Stimulated activated CD8-positive, alpha-beta memory T cell treated with anti-CD3 and anti-CD28 coated beads, Interleukin-4, amount 100 ng/mL, for 1 hour (primary cell): ENCODE measurements around the gene GGA2.
"Not testable (repeated sequence)": the region's sequence is repeated elsewhere in the genome, so short reads cannot be mapped to it uniquely, and the experiment has no call there.

Experiments used
- DNase-seq, 2 donors: peaks; one replicate each; pipeline ENCODE4 v3.0.0-alpha.2; 2020; ENCODE audit warnings: low read depth in 2 of 2, low spot score in 1 of 2

Gene GGA2, protein sequence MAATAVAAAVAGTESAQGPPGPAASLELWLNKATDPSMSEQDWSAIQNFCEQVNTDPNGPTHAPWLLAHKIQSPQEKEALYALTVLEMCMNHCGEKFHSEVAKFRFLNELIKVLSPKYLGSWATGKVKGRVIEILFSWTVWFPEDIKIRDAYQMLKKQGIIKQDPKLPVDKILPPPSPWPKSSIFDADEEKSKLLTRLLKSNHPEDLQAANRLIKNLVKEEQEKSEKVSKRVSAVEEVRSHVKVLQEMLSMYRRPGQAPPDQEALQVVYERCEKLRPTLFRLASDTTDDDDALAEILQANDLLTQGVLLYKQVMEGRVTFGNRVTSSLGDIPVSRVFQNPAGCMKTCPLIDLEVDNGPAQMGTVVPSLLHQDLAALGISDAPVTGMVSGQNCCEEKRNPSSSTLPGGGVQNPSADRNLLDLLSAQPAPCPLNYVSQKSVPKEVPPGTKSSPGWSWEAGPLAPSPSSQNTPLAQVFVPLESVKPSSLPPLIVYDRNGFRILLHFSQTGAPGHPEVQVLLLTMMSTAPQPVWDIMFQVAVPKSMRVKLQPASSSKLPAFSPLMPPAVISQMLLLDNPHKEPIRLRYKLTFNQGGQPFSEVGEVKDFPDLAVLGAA

DNA sequence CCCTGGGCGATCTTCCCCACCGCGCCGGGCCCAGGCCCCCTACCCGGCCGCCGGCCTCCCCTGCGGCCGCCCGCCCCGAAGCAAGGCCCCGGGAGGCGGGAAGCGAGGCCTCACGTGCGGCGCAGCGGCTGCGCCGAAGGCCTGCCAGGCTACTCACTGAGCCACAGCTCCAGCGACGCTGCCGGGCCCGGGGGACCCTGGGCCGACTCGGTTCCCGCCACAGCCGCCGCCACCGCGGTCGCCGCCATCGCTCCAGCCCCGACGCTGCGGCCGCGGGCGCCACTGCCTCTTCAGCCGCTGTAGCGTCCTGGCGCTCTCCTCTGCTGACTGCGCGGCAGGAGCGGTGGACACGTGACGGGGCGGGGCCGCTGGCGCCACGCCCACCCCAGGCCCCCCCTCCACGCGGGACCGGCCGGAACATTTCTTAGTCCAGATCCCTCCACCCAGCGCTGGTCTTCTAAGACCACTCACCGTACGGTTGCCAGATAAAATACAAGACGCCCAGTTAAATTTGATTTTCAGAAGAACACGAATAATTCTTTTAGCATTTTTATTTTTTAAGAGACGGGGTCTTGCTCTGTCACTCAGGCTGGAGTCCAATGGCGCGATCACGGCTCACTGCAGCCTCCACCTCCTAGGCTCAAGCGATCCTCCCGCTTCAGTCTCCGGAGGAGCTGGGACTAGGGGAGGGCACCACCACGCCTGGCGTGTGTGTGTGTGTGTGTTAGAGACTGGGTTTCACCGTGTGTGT is at the start of gene GGA2:
GGA2 (minus strand) TSS at position 331 of the 751 bp plus-strand sequence; CDS start at position 248, 83 bp downstream.
- peak; percentile 38 to 65 for DNase-seq

DNA sequence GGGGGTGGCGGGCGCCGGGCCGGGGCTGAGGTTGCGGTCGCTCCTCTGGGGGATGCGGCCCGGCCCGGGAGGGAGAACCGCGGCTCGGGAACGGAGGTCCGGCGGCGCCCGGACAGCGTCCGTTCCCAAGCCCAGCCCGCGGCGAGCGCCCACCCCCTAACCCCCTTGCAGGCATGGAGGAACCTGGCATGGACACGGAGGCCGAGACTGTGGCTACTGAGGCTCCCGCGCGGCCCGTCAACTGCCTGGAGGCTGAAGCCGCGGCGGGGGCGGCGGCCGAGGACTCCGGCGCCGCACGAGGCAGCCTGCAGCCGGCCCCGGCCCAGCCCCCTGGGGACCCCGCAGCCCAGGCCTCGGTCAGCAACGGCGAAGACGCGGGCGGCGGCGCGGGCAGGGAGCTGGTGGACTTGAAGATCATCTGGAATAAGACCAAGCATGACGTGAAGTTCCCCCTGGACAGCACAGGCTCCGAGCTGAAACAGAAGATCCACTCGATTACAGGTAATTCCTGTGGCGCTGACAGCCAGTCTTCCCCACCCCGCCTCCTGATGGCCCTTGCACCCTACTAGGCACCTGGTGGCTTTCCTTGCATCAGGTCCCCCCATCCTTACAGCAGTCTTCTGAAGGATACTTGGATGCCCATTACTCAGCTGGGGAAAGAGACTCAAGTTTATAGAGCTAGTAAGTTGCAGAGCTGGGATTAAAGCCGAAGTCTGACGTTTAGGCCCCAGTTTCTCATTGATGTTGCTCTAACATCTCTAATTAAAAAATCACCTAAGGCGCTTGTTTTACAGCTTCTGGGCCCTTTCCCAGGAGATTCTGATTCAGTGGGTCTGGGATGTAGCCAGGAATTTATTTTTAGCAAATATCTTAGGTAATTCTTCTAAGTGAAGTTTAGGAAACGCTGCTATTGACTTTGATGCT is 47.7 kb upstream of the GGA2 start:
- peak; percentile 1 for DNase-seq

- peak; percentile 87 to 91 for DNase-seq
Measured at GRCh38 chr16:23556881-23557778, 46.8 kb upstream of the GGA2 start, which contains the start of the genes EARS2 and UBFD1. EARS2 (minus strand) TSS chr16:23557350; CDS start chr16:23557343, 7 bp downstream. UBFD1 (plus strand) TSS chr16:23557727; CDS start chr16:23557743, 16 bp downstream.

DNA sequence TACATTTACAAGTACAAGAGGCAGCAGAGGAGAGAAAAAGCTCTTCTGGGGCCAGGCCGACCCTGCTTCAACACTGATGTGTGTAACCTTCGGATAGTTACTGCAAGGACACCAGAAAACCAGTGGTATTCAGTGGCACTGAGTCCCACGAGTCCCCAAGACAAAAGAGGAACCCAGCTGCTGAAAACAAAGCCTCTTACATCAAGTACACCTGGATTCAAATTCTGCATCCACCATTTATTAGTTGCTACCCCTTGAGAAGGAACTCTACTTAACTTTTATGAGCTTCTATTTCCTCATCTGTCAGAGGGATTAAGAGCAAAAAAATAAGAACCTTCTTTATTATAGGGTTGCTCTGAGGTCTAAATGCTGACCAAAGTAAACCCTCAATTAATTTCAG is 44.2 kb upstream of the GGA2 start:
- DNase-seq, result no peak

- no peak for DNase-seq
Measured at GRCh38 chr16:23552161-23552560, 41.9 kb upstream of the GGA2 start.

DNA sequence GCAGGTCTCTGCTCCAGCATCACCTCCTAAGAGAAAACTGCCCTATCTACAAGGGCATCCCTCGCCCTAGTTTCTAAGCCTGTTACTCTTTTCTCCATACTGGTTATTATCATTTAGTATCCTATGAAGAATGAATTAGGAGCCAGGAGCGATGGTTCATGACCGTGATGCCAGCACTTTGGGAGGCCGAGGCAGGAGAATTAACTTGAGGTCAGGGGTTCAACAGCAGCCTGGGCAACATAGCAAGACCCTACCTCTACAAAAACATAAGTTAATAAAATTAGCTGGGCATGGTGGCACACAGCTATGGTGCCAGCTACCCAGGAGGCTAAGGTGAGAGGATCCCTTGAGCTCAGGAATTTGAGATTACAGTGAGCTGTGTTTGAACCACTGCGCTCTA is 39.6 kb upstream of the GGA2 start:
- no peak for DNase-seq

- no peak for DNase-seq
Measured at GRCh38 chr16:23544436-23544835, 34.1 kb upstream of the GGA2 start.

GRCh38 chr16:23540817-23541178 is 30.5 kb upstream of the GGA2 start:
- DNase-seq, result not testable (repeated sequence)

GRCh38 chr16:23539984-23540816 is 29.9 kb upstream of the GGA2 start:
- no peak for DNase-seq

- DNase-seq, result no peak
Measured at GRCh38 chr16:23538919-23539278, 28.6 kb upstream of the GGA2 start.

DNA sequence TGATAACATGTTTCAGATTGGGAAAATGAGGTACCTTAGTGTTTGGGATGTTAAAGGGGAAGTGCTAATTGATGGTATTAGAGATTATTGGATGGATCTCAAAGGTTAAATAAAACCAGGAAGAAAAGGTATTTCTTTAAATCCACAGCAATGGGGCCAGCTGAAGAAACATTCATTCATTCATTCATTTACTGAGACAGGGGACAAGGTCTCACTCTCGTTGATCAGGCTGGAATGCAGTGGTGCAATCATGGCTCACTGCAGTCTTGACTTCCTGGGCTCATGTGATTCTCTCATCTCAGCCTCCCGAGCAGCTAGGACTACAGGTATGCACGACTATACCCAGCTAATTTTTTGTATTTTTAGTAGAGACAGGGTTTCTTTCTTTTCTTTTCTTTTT is 27.1 kb upstream of the GGA2 start:
- DNase-seq, result no peak

DNA sequence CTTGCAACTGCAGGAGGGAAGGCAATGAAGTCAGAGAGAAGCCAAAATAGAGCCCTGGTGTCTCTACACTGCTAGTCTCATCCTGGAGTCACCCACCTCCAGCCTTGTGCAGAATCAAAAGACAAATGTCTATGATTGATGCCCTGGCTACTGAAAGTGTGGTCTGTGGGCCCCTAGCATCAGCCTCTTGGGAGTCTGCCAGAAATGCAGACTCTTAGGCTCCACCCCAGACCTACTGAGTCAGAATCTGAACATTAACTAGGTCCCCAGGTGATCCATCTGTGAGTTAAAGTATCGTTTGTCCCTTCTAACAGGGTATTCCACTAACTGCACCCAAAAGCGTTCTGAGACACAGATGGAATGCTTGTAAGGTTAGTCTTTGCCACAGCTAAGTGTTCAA is 25.6 kb upstream of the GGA2 start:
- no peak for DNase-seq

GRCh38 chr16:23534868-23535860 is 24.9 kb upstream of the GGA2 start:
- DNase-seq, result no peak

- DNase-seq, result no peak
Measured at GRCh38 chr16:23532448-23532847, 22.2 kb upstream of the GGA2 start.

DNA sequence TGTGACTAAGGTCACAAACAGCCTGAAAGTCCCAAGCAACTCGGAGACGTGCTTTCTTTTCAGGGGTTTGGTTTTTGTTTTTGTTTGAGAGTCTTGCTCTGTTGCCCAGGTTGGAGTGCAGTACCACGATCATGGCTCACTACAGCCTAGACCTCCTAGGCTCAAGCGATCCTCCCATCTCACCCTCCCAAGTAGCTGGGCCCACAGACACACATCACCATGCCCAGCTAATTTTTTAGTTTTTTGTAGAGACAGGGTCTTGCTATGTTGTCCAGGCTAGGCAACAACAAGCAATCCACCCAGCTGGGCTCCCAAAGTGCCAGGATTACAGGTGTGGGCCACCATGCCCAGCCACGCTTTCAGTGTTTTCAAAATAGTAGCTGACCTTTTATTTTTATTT is 19.8 kb upstream of the GGA2 start:
- no peak for DNase-seq

DNA sequence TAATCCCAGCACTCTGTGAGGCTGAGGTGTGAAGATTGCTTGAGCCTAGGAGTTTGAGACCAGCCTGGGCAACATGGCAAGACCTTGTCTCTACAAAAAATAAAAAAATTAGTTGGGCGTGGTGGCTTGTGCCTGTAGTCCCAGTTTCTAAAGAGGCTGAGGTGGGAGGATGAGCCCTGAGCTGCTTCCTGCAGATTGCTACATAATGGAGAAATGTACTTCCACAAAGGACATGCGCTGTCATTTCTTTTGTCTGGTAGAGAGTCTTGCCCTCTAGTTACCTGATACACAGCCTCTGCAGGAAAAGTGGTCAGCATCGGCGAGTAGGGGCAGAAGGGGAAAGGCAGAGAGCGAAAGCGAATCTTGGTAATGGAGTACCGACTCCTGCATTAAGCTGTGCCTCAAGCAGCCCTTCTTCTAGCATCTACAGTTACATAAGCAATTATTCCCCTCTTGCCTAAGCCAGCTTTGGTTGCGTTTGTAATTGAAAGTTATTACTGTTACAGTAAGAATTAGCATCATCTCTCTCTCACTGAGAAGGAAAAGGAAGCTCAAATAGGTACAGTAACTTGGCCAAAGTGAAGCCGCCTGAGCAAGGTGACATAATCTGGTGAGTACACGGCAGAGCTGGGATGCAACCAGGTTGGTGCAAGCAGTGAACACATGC is 18.5 kb upstream of the GGA2 start:
- DNase-seq, result no peak

DNA sequence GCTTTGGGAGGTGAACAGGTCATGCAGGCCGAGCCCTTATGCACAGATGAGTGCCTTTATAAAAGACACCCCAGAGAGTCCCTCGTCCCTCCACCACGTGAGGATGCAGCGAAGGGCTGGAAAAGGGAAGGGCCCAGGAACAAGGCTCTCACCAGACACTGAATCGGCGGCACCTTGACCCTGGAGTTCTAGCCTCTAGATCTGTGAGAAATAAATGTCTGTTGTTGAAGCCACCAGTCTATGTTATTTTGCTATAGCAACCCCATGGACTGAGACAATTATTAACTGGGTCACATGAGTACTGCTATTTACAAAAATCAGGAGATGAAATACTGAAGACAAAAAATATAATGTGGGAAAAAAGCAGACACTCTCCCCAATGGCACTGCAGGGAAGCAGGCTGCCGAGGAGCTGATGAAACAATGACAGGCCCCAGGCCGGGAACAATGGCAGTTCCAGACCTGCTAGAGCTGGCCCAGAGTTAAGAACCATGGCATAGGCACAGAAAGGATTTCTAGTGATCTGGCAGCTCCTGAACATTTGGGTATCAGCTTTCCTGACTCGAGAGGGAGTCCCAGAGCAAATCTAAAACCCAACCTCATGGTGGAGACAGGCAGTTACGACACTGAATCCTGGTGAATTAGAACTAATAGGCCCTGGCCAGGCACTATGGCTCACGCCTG is 17.8 kb upstream of the GGA2 start:
- DNase-seq, result no peak
